NCI-H526 (cell line): ENCODE measurements around the gene ANKRD28.
"Not testable (repeated sequence)": the region's sequence is repeated elsewhere in the genome, so short reads cannot be mapped to it uniquely, and the experiment has no call there.

ENCODE experiments used
- DNase-seq, 2 experiments: peaks; one replicate each; lab custom pipeline; 2025; lab: John Stamatoyannopoulos, UW

Gene ANKRD28

GRCh38 chr3:15771444-15771843, 26.3 kb downstream of the ANKRD28 start:
- no peak for DNase-seq

DNA sequence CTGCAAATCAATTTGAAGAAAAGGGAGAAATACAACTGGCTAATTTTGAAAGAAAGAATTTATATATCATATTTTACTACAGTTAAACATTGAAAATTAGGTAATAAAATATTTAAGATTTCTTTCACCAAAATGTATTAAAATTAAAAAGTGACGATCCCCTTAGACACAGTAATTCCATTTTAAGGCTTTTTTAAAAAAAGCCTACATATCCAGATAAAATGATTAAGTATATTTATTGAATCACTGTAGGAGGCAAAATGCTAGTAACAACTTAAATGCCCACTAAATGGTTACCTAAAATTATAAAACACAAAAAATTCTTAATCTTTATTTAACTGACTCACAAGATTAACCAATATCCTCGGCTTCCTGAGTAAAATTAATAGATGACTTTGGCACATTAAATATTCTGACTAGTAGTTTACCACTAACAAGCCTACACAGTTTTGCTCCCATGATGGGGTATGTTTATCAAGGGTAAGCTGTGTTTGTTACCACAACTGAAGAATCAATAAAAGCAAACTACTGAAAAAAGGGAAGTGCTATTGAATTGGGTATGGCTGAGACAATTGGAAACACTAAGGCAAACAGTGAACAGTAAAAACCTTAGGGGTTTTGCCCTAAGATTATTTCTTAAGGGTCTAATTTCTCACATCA, 28.4 kb downstream of the ANKRD28 start:
- DNase-seq: no peak

DNA sequence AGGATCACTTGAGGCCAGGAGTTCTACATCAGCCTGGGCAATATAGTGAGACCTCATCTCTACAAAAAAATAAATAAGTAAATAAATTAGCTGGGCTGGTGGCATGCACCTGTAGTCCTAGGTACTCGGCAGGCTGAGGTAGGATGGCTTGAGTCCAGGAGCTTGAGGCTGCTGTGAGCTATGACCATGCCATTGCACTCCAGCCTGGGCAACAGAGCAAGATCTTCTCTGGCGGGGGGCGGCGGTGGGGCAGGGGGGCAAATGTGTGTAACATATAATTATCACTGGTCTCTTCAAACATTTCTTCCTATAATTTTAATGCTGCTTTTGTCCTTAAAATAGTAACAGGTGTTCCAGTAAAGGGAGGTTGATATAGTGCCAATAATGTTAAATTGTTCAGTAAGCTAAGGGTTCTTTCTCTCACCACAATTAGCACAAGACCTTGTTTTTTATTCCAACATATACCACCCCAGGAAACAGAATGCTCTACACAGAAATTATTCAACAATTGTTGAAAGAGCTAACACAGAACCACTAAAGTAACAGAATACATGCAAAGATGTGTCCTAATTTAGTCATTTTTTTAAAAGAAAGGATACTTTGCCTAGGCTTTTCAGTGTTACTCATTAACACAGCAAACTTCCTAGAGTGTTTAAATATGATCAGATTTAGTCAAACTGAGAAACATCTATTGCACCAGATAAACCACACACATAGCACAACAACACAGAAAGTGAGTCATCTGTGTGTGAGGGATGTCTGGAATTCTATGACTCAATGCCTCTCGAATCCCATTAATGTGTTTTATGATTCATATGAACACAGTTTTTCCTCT, 29.1 kb downstream of the ANKRD28 start:
- DNase-seq: no peak

DNA sequence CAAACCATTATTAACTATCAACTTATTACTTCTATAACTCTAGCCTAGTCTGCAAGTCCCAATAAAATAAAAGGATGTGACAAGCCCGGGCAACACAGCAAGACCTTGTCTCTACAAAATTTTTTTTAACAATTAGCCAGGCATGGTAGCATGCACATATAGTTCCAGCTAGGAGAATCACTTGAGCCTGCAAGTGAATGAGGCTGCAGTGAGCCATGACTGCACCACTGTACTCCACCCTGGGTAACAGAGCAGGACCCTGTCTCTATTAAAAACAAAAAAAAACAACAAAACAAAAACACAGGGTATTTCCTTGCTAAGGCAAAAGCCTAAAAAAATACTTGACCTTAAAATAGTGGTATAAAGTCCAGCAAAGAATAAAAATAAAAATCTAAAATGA, 31.4 kb downstream of the ANKRD28 start:
- no peak for DNase-seq

DNA sequence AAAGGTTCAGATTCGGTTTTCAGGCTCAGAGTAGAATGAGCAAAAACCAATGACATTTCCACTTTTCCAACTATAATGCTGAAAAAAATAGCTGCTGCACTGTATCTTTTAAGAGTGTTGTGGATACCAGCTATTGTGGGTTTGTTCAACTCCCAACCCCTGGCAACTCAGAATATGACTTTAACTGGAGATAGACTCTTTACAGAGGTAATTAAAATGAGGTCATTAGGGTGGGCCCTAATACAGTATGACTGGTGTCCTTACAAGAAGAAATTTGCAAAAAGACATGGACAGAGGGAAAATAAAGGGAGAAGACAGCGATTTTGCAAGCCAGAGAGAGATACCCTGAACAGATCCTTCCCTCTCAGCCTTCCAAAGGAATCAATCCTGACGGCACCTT, 39.5 kb downstream of the ANKRD28 start:
- DNase-seq: no peak

GRCh38 chr3:15757824-15758223, 40.0 kb downstream of the ANKRD28 start:
- no peak for DNase-seq

DNA sequence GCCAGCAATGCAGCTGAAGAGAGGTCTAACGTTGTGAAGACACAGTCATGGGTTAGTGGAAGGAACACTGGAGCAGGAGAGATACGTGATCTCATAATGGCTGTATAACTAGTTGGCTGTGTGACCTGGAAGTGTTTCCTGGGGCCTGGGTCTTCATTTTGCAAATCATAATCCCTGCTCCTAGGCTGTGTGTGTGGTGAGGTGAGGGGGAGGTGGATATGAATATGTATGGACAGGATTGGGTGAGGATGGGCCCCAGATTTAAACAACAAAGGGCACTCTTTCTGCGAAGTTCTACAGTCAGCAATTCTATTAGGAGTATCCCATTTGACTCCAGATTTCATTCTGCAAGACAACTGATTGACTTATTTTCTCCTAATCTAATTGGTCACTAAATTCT, 41.3 kb downstream of the ANKRD28 start:
- no peak for DNase-seq

- DNase-seq: no peak
Observed at GRCh38 chr3:15755780-15756179, 42.0 kb downstream of the ANKRD28 start.

- no peak for DNase-seq
Observed at GRCh38 chr3:15755181-15755580, 42.6 kb downstream of the ANKRD28 start.

- no peak for DNase-seq
Observed at GRCh38 chr3:15754047-15754446, 43.7 kb downstream of the ANKRD28 start.

DNA sequence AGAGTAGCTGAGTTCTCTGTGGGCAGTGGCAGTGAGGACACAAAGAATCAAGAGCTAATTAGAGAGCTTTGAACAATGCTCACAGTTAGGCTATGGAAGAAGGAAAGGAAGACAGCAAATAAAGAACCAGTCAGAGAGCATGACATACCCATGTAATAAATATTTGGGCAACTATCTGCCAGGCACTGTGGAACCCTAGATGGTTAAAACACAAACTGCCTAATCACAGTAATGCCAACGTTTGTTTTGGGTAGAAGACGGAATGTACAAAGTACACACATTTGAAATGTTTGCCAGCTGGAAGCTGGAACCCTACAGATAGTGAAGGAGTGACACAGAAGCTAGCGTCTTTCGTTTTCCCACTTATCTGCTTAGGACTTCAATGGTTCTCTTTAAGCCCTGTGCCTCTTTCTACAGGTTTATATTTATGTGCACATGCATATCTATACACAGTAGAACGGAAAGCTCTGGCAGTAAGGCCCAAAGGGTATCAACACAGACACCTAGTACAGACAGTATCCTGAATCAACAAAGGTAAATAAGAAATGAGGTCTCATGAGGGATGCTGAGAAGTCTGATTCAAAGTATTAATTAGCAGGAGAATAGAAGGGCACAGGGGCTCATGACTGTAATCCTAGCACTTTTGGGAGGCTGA, 44.6 kb downstream of the ANKRD28 start:
- no peak for DNase-seq

- no peak for DNase-seq
Observed at GRCh38 chr3:15750879-15751278, 46.9 kb downstream of the ANKRD28 start.

DNA sequence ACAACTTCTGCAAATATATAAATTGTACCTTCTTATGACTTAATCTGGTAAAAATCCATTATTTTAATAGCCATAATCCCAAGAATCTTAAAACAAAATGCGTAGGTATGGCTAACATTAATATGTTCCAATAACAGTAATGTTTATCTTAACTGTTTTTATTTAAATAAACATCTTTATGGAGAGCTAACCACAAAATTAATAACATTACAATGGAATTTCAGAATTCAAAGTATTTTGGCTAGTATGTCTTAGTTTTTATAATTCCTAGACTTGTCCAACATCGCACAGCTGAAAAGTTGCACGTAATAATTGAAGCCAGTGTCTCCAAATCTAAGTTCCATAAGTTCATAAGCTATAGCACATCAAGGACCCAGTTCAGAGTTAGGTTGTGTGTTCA, 47.6 kb downstream of the ANKRD28 start:
- DNase-seq: no peak

DNA sequence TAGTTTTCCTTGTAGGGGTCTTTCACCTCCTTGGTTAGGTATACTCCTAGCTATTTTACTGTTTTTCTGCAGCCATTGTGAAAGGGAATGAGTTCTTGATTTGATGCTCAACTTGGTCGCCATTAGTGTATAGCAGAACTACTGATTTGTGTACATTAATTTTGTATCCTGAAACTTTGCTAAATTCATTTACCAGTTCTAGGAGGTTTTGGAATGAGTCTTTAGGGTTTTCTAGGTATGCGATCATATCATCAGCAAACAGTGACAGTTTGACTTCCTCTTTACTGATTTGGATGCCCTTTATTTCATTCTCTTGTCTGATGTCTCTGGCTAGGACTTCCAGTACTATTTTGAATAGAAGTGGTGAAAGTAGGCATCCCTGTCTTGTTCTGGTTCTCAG, 51.9 kb downstream of the ANKRD28 start:
- DNase-seq: not testable (repeated sequence)

GRCh38 chr3:15744176-15744575, 53.6 kb downstream of the ANKRD28 start:
- DNase-seq: no peak

- DNase-seq: no peak
Observed at GRCh38 chr3:15743587-15744009, 54.2 kb downstream of the ANKRD28 start.

GRCh38 chr3:15742236-15742635, 55.5 kb downstream of the ANKRD28 start:
- DNase-seq: not testable (repeated sequence)

- not testable (repeated sequence) for DNase-seq
Observed at GRCh38 chr3:15738616-15739005, 59.2 kb downstream of the ANKRD28 start.

DNA sequence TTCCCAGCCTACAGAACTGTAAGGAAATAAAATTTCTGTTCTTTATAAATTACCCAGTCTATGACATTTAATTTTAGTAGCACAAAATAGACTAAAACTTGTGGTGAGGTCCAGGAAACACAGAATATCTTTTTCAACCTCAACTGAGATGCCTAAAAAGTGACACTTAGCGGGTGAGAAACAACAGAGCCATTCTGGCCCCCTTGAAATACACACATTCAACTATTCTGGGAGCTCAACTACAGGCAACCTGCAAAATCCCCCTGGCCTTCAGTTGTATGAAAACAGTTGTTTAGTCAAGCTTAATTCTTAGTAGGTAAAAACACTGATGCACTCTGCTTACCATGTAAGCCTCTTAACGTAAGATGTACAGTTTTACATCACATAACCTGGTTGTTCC, 66.8 kb downstream of the ANKRD28 start:
- DNase-seq: no peak

- DNase-seq: no peak
Observed at GRCh38 chr3:15728766-15729165, 69.0 kb downstream of the ANKRD28 start.

- DNase-seq: no peak
Observed at GRCh38 chr3:15726881-15727280, 70.9 kb downstream of the ANKRD28 start.

GRCh38 chr3:15726043-15726442, 71.7 kb downstream of the ANKRD28 start:
- DNase-seq: no peak

DNA sequence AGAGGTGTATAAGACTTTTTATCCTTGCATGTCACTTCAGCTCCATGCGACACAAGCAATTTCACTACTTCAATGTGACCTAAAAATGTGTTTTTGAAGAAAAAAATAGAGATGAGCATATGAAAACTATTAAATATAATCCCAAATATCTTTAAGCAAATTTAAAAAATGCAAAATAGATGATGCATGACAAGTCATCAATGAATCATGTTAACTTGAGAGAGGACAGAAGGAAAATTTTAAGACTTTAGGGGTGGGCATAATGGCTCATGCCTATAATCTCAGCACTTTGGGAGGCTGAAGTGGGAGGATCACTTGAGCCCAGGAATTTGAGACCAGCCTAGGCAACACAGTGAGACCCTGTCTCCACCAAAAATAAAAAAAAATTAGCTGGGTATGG, 73.3 kb downstream of the ANKRD28 start:
- no peak for DNase-seq
